ENCODE measurements around the gene BAHD1. TPM values are rescaled to one million over a fixed set of nuclear protein-coding genes. Genes with fewer than 3 reads are reported as not detected.

Gene BAHD1
- total and polyA plus RNA-seq, 12 donors: 13.2 to 58.8 (median 31.3) TPM

GRCh38 chr15:40441565-40442531 lies 1.1 kb downstream of the BAHD1 start:
- H3K4me3 ChIP-seq: peak overlapping the region; percentile 10 to 99 (median 51)
- H3K27ac ChIP-seq: peak overlapping the region; percentile 60 to 94 (median 78)
- WGBS, 4 donors: 0 to 2% (median 1%) methylated on average over 2 to 119 of the region's 119 CpGs; no CpG with 5 or more reads in 1 of the 4 donors
- peak in 1 of 2 donors; percentile 7 for TF ChIP-seq POLR2A (IDR thresholded peaks at IDR 0.05)
- TF ChIP-seq, protein P1, sequence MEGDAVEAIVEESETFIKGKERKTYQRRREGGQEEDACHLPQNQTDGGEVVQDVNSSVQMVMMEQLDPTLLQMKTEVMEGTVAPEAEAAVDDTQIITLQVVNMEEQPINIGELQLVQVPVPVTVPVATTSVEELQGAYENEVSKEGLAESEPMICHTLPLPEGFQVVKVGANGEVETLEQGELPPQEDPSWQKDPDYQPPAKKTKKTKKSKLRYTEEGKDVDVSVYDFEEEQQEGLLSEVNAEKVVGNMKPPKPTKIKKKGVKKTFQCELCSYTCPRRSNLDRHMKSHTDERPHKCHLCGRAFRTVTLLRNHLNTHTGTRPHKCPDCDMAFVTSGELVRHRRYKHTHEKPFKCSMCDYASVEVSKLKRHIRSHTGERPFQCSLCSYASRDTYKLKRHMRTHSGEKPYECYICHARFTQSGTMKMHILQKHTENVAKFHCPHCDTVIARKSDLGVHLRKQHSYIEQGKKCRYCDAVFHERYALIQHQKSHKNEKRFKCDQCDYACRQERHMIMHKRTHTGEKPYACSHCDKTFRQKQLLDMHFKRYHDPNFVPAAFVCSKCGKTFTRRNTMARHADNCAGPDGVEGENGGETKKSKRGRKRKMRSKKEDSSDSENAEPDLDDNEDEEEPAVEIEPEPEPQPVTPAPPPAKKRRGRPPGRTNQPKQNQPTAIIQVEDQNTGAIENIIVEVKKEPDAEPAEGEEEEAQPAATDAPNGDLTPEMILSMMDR (IDR thresholded peaks at IDR 0.05): peak in 2 of 6 experiments; percentile 9 to 22
- no peaks in the 10 kb centered on the region for H3K9me3 ChIP-seq (replicated peaks in 1 of 3)
- peaks cover 44 to 59% of the 10 kb centered on the region in 2 donors for H3K4me1 ChIP-seq (replicated peaks in 1 of 2)
- H3K36me3 ChIP-seq (replicated peaks in 1 of 2): no peaks in the 10 kb centered on the region
- peak in 3 of 7 donors; percentile 49 to 59 (median 54) for DNase-seq
- intact Hi-C loops (cut with DNase I): no loop called here
- peaks cover 3% of the 10 kb centered on the region for H3K27me3 ChIP-seq

GRCh38 chr15:40443255-40443654 lies 2.5 kb downstream of the BAHD1 start:
- intact Hi-C loops (cut with DNase I): no loop called here
- DNase-seq: peak; percentile 62 to 80 (median 77)
- TF ChIP-seq, protein P1 (IDR thresholded peaks at IDR 0.05): no peak
- peak in 1 of 2 donors; percentile 75 for TF ChIP-seq POLR2A (IDR thresholded peaks at IDR 0.05)
- H3K9me3 ChIP-seq (replicated peaks in 1 of 3): no peaks in the 10 kb centered on the region
- H3K27me3 ChIP-seq: no peaks in the 10 kb centered on the region
- H3K4me1 ChIP-seq (replicated peaks in 1 of 2): peaks cover 44 to 58% of the 10 kb centered on the region in 2 donors
- peak overlapping the region; percentile 60 to 89 (median 78) for H3K27ac ChIP-seq
- H3K4me3 ChIP-seq: no peak overlapping the region
- H3K36me3 ChIP-seq (replicated peaks in 1 of 2): no peaks in the 10 kb centered on the region
- 36 to 53% (median 45%) methylated on average over 4 of the region's 4 CpGs for WGBS, 4 donors

DNA sequence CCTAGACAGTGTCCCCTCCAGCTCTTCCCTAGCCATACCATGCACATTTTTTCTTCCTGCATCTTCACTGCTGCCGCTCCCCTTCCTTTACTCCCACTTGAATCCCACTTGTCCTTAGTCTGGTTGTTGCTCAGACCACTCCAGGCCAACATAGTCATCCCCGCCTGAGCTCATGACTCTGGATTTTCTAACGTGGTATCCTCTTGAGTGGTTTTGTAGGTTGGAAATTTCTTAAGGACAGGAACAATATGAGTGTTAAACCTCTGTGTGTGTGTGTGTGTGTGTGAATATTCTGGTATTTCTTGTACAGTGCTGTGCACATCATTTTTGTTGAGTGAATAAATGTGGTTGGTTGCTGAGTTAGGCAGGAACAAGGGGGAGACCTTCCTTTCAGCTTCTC lies 3.1 kb downstream of the BAHD1 start:
- Histone ChIP-seq H3K27me3 (no peaks in the 10 kb centered on the region), H3K27ac (peak overlapping the region in 4 of 5 donors; percentile 60 to 89 (median 82)), H3K9me3 (replicated peaks in 1 of 3) (no peaks in the 10 kb centered on the region), H3K36me3 (replicated peaks in 1 of 2) (no peaks in the 10 kb centered on the region), H3K4me1 (replicated peaks in 1 of 2) (peaks cover 38 to 53% of the 10 kb centered on the region in 2 donors), H3K4me3 (no peak overlapping the region)
- WGBS, 4 donors: 83 to 87% (median 86%) methylated on average over 3 of the region's 3 CpGs
- DNase-seq: no peak
- intact Hi-C loops (cut with DNase I): no loop called here
- TF ChIP-seq, protein P1 (IDR thresholded peaks at IDR 0.05): no peak

DNA sequence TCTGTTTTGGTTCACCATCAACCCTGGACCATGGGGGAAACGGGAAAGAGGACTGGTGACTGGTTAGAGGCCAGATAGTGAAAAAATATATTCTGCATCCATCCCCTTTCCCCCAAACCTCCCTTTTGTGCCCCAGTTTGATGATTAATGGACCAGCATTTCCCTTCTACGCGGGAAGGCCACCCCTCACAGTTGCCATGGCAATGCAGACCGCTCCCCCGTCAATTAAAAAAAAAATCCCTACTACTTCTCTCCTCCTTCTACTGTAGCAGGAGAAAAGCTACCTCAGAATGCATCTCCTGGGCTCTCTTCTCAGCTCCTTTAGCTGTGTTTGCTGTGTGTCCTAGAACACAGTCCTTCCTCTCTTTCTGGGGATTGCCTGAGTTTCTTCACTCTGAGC lies 4.0 kb downstream of the BAHD1 start:
- Histone ChIP-seq H3K9me3 (replicated peaks in 1 of 3) (no peaks in the 10 kb centered on the region), H3K4me1 (replicated peaks in 1 of 2) (peaks cover 29 to 44% of the 10 kb centered on the region in 2 donors), H3K27me3 (no peaks in the 10 kb centered on the region), H3K36me3 (replicated peaks in 1 of 2) (no peaks in the 10 kb centered on the region), H3K4me3 (no peak overlapping the region), H3K27ac (peak overlapping the region in 3 of 5 donors; percentile 13 to 89 (median 87))
- WGBS, 4 donors: 60 to 79% (median 66%) methylated on average over 5 of the region's 5 CpGs
- no peak for DNase-seq
- no peak for TF ChIP-seq POLR2A (IDR thresholded peaks at IDR 0.05)
- TF ChIP-seq, protein P1 (IDR thresholded peaks at IDR 0.05): no peak
- intact Hi-C loops (cut with DNase I): no loop called here

Data from adrenal gland (tissue), 12 donors.